HG03280 (cell line): Measurements from ENCODE around the gene NTRK3.
"Not testable (repeated sequence)": the region's sequence is repeated elsewhere in the genome, so short reads cannot be mapped to it uniquely, and the experiment has no call there.

Source experiments
- ATAC-seq: cut with Tn5 transposase; IDR thresholded peaks from one replicate; pipeline ENCODE4 v1.9.1; 2021; ENCODE audit warnings: mild to moderate bottlenecking, moderate library complexity; ENCODE audit not compliant: unreplicated experiment

Gene NTRK3

DNA sequence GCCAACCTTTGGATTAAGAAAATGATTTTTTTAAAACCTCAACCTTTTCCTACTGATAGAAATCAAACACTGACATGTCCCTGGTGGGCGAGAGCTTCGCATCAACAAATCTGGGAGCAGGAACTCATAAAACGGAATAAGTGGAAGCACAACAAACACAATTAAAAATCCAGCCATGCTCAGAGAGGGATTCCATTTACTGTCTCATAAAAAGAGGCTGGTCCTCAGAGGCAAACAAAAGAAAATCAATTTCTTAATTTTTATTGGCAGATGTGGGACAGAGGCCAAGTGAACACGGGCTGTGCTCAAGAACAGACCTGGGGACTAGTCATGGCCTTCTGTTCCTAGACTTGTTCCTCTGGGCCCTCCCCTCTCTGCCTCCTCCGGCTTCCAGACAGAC lies 214.5 kb downstream of the NTRK3 start:
- ATAC-seq, result no peak

GRCh38 chr15:88040516-88040915 lies 216.0 kb downstream of the NTRK3 start:
- ATAC-seq, result no peak

GRCh38 chr15:88038261-88038660 lies 218.3 kb downstream of the NTRK3 start:
- no peak for ATAC-seq

GRCh38 chr15:88036154-88036839 lies 220.2 kb downstream of the NTRK3 start:
- no peak for ATAC-seq

- no peak for ATAC-seq
These were observed 221.2 kb downstream of the NTRK3 start for GRCh38 chr15:88035381-88035780.

- ATAC-seq, result not testable (repeated sequence)
These were observed 223.1 kb downstream of the NTRK3 start for GRCh38 chr15:88033421-88033820.

DNA sequence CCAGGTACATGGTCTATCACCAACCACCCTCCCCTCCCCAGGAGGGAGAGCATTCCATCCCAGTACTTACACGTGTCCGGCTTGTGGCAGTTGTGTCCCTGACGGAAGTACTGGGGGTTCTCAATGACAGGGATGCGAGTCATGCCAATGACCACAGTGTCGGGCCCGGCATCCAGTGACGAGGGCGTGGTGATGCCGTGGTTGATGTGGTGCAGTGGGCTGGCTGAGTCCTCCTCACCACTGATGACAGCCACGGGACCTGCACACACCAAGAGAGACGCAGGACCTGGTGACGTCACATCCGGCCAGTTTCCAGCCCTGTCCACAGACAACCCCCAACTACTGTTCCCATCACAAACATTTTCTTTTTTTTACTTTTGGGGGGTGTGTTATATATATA lies 223.8 kb downstream of the NTRK3 start:
- ATAC-seq, result no peak

- no peak for ATAC-seq
These were observed 225.1 kb downstream of the NTRK3 start for GRCh38 chr15:88031461-88031860.

DNA sequence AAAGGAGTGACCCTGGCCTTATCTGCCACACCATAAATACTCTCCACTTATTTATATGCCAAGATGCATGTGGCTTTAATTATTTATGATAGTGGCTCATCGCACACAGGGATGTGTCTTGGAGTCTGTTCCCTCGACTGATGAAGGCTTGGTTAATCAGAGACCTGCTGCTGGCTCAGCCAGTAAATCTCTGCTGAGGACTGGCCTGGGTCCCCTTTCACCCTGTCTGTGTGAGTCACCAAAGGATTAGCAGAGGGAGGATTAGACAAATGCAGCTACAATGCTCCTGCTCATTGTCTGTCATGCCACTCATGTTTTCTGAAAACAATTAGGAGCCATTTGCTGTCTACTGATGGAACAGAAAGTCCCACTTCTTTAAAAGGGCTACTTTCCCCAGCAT lies 226.8 kb downstream of the NTRK3 start:
- ATAC-seq, result no peak

- ATAC-seq, result no peak
These were observed 228.5 kb downstream of the NTRK3 start for GRCh38 chr15:88028024-88028423.

- no peak for ATAC-seq
These were observed 232.6 kb downstream of the NTRK3 start for GRCh38 chr15:88023914-88024313.

DNA sequence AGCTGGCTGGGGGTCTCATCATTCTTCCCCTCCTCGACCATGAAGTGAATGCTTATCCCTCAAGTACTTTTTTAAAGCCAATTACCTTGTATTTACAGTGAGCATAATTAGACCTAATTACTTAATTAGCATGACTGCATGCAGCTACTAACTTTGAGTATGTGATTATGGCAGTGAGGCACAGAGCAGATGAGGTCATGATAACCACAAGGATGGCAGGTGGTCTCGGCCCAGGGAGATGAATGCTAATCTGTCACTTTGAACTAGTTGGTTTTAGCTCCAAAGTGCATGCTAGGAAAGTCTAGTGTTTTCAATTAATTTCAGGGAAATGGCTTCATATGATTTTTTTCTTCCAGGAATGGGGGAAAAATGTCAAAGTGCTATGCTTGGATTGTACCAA lies 233.8 kb downstream of the NTRK3 start:
- ATAC-seq, result no peak

- no peak for ATAC-seq
These were observed 234.9 kb downstream of the NTRK3 start for GRCh38 chr15:88021601-88022000.

DNA sequence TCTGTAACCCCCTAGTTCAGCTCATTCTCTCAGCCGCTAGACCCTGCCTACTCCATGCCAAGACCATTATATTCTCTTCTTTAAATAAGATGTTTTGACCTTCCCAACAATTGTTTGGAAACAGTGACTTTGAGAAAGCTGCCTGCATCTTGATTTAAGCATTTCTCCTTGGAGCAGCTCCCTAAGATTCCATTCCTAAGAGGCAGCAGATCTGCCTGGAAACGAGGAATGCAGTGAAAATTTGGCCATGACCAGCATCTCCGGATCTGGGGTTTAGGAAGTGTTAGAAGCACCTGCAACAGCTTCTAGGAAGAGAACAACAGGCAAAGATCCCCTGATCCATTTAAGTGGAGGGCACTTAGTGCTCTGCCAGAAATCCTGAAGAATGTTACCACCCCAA lies 235.7 kb downstream of the NTRK3 start:
- no peak for ATAC-seq

- no peak for ATAC-seq
These were observed 236.9 kb downstream of the NTRK3 start for GRCh38 chr15:88019656-88020055.

GRCh38 chr15:88018869-88019641 lies 237.5 kb downstream of the NTRK3 start:
- ATAC-seq, result no peak

GRCh38 chr15:88017753-88018152 lies 238.8 kb downstream of the NTRK3 start:
- no peak for ATAC-seq

DNA sequence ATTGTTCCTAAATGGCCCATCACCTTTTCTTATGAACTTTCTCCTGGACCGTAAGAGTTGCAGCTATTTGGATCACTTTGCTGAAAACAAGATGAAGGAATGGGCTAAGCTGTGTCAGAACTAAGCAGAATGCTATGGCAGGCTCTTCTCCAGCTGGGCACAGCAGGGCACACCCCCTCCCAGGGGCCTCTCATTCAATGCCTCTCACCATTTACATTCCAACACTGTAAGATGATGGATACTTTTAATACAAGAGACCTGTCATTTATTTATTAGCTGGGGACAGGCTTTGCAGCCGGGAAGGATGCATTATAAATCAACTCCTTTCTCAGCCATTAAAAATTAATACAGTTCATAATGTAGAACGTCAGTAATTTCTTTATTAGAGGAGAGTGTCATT lies 240.1 kb downstream of the NTRK3 start:
- no peak for ATAC-seq

DNA sequence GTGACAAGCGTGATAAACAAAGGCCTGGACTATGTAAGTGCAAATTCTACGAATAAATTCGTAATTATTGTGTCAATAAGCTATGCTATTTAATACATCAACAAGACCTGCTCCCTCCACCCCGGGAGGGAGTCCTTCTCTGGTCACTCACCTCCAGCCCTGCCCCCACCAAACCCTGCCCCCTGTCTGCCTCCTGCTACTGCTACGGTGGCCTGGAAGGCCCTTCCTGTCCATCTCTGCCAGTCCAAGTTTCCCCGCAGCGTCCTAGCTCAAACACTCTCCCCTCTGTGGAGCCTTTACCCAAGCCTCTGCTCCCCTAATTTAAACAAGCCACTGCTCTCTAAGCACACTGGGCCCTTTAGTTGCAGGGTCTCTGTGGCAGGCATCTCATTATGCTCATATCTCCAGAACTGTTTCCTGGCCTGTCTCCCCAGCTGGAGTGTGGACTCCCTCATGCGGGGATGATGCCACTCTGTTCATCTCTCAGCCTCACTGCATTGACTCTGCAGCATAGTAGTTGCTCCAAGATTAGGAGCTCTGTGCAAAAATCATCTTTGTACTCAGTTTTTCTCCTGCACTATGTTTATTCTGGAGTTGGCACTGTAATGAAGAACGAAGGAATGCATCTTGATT lies 241.2 kb downstream of the NTRK3 start:
- ATAC-seq, result no peak

GRCh38 chr15:88014454-88015160 lies 241.9 kb downstream of the NTRK3 start:
- no peak for ATAC-seq

- ATAC-seq, result no peak
These were observed 243.4 kb downstream of the NTRK3 start for GRCh38 chr15:88013111-88013510.
